Muscle layer of duodenum (tissue), 2 donors: ENCODE data around the gene PLD2.

Source experiments
- H3K27ac ChIP-seq: one replicate; pipeline ENCODE4 v1.7.0; 2013; ENCODE audit warnings: mild to moderate bottlenecking, low read length
- H3K27me3 ChIP-seq: one replicate; pipeline ENCODE4 v1.7.0; 2013; ENCODE audit warnings: low read depth, mild to moderate bottlenecking, control low read depth, low read length
- H3K36me3 ChIP-seq, 2 donors: one replicate each; pipeline ENCODE4 v1.7.0; 2013; ENCODE audit warnings: low read length in 2 of 2, control low read depth in 1 of 2, mild to moderate bottlenecking in 1 of 2; ENCODE audit not compliant: insufficient read depth in 2 of 2, control insufficient read depth in 1 of 2
- H3K4me1 ChIP-seq, 2 donors: one replicate each; pipeline ENCODE4 v1.7.0; 2013; ENCODE audit warnings: low read length in 2 of 2, mild to moderate bottlenecking in 2 of 2, control low read depth in 1 of 2, moderate library complexity in 1 of 2; ENCODE audit not compliant: insufficient read depth in 2 of 2, control insufficient read depth in 1 of 2
- H3K4me3 ChIP-seq, 2 donors: one replicate each; pipeline ENCODE4 v1.7.0; 2013; ENCODE audit warnings: low read length in 2 of 2, low read depth in 1 of 2, mild to moderate bottlenecking in 1 of 2
- H3K9me3 ChIP-seq, 2 donors: one replicate each; pipeline ENCODE4 v1.7.0; 2013; ENCODE audit warnings: low read length in 2 of 2, control low read depth in 1 of 2, mild to moderate bottlenecking in 1 of 2; ENCODE audit not compliant: control insufficient read depth in 1 of 2
- donor health status: healthy.

The PLD2 gene

DNA sequence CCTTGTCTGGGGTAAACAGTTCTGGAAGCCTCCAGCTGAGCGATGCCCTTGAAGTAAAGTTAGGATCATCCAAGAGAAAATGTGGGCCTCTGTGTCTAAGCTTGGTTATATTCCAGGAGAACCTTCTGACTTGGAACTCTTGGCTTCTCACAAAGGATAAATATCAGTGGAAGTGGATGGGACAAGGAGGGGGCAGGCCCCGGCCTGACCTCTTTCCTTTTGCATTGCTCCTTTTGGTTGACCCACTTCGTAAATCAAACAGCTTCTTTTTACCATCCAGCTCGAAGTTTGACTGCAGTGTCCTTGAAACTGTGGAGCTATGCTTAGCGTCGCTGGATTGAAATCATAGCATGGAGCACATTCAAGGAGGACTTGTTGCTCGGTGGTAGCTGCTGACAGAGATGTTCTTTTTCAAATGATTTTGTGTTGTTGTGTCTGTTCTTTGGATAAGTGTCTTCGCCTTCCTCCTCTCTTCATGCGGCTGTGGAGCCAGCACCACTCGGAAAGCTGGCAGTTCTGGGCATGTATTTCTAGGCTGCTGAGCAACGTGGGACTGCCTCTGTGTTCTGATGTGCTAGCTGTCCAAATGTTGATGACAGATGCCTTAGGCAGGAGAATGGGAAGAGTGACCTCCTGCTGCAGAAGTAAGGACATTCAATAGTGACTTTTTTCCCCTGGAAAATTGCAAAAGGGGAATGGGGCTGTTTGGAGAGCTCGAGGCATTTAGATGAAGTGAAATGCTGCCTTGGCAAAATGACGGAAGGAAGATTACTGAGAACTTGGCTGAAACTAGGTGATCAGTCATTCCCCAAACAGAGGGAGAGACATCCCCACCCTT is 30.7 kb downstream of the PLD2 start:
- Histone ChIP-seq H3K4me1 (peaks cover 24 to 37% of the 10 kb centered on the region in 2 donors), H3K27me3 (no peaks in the 10 kb centered on the region), H3K4me3 (no peak overlapping the region), H3K9me3 (no peaks in the 10 kb centered on the region), H3K36me3 (no peaks in the 10 kb centered on the region), H3K27ac (no peak overlapping the region)

DNA sequence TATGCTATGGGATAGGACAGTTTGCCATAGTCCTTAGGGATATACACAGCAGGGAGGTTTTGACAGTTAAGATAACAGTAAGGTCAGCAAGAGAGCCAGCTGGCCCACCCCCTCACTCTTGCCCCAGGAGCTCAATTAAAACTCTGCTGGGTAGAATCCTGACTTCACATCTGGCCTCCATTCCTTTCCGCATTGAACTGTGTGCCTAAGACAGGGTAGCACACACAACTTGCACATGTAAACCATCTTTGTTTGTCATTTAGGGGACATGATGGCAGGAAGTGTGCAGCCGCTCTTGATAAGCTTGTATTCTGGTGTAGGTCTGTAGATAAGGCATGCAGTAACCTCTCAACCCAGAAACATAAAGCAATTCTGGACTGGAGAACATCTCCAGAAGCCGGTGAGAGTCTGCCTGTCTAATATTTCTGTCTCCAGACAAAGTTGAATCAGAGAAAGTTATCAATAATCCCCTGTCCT is 31.4 kb downstream of the PLD2 start:
- Histone ChIP-seq H3K4me1 (peaks cover 24 to 37% of the 10 kb centered on the region in 2 donors), H3K9me3 (no peaks in the 10 kb centered on the region), H3K27me3 (no peaks in the 10 kb centered on the region), H3K36me3 (no peaks in the 10 kb centered on the region), H3K27ac (no peak overlapping the region), H3K4me3 (no peak overlapping the region)

DNA sequence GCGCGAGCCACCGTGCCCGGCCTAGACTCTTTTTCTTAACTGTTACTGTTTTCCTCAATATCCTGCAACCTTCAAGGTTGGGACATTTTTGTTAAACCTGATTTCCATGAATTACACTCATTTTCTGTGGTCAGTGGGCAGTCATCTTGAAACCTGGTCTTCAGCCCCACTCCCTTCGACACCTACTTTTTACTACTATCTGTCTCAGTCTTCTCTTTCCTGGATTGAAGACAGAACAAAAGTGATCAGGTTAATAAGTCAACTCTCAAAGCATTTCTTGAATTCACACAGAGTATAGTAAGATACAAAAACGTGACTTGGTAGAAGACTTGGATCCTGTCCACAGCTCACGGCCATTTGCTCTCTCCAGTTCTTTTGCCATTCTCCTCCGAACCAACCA is 32.3 kb downstream of the PLD2 start:
- no peaks in the 10 kb centered on the region for H3K27me3 ChIP-seq

GRCh38 chr17:4839965-4840892 is 33.3 kb downstream of the PLD2 start:
- H3K27me3 ChIP-seq: no peaks in the 10 kb centered on the region
- no peaks in the 10 kb centered on the region for H3K9me3 ChIP-seq
- H3K4me1 ChIP-seq: peaks cover 13 to 24% of the 10 kb centered on the region in 2 donors
- no peak overlapping the region for H3K4me3 ChIP-seq
- H3K27ac ChIP-seq: no peak overlapping the region
- H3K36me3 ChIP-seq: no peaks in the 10 kb centered on the region

More for the DNA sequence above, 32.3 kb downstream of the PLD2 start:
- no peaks in the 10 kb centered on the region for H3K36me3 ChIP-seq
- no peaks in the 10 kb centered on the region for H3K9me3 ChIP-seq
- peaks cover 20 to 34% of the 10 kb centered on the region in 2 donors for H3K4me1 ChIP-seq
- no peak overlapping the region for H3K27ac ChIP-seq
- no peak overlapping the region for H3K4me3 ChIP-seq

- Histone ChIP-seq H3K9me3 (no peaks in the 10 kb centered on the region), H3K4me3 (no peak overlapping the region), H3K27me3 (no peaks in the 10 kb centered on the region), H3K27ac (no peak overlapping the region), H3K36me3 (no peaks in the 10 kb centered on the region), H3K4me1 (peaks cover 8 to 19% of the 10 kb centered on the region in 2 donors)
These were observed 33.9 kb downstream of the PLD2 start for GRCh38 chr17:4840893-4841242.

GRCh38 chr17:4842376-4842775 is 35.4 kb downstream of the PLD2 start:
- Histone ChIP-seq H3K27ac (no peak overlapping the region), H3K36me3 (peaks cover 0 to 2% of the 10 kb centered on the region in 2 donors), H3K4me1 (peaks cover 7 to 14% of the 10 kb centered on the region in 2 donors), H3K9me3 (no peaks in the 10 kb centered on the region), H3K4me3 (no peak overlapping the region), H3K27me3 (no peaks in the 10 kb centered on the region)

GRCh38 chr17:4843321-4844000 is 36.5 kb downstream of the PLD2 start:
- H3K9me3 ChIP-seq: no peaks in the 10 kb centered on the region
- no peaks in the 10 kb centered on the region for H3K27me3 ChIP-seq
- H3K4me1 ChIP-seq: peaks cover 3 to 6% of the 10 kb centered on the region in 2 donors
- H3K27ac ChIP-seq: no peak overlapping the region
- H3K4me3 ChIP-seq: no peak overlapping the region
- peaks cover 0 to 2% of the 10 kb centered on the region in 2 donors for H3K36me3 ChIP-seq

DNA sequence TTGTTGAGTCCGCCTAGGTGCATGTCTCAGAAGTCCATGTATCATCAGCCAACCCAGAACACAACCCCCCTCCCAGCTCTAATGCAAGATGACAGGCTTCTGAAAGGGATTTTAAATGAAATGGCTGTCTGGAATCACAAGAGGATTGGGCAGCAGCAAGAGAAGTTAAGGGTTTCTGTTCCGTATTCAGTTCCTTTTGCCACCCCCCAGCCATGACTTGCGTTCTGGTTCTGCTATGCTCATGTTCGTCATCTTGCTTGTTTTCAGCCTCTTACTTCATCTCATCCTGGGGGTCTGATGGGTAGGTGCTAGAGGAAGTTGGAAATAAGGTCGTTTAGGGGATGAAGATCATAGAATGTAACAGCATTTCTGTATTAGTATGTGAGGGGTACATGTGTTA is 38.2 kb downstream of the PLD2 start:
- no peak overlapping the region for H3K27ac ChIP-seq
- peaks cover 0 to 3% of the 10 kb centered on the region in 2 donors for H3K4me1 ChIP-seq
- H3K36me3 ChIP-seq: peaks cover 0 to 2% of the 10 kb centered on the region in 2 donors
- no peaks in the 10 kb centered on the region for H3K9me3 ChIP-seq
- no peaks in the 10 kb centered on the region for H3K27me3 ChIP-seq
- H3K4me3 ChIP-seq: no peak overlapping the region

- Histone ChIP-seq H3K36me3 (peaks cover 0 to 2% of the 10 kb centered on the region in 2 donors), H3K4me3 (no peak overlapping the region), H3K4me1 (no peaks in the 10 kb centered on the region), H3K9me3 (no peaks in the 10 kb centered on the region), H3K27ac (no peak overlapping the region), H3K27me3 (no peaks in the 10 kb centered on the region)
These were observed 39.9 kb downstream of the PLD2 start for GRCh38 chr17:4846635-4847390.

GRCh38 chr17:4849011-4849536 is 42.1 kb downstream of the PLD2 start:
- Histone ChIP-seq H3K27ac (no peak overlapping the region), H3K4me3 (no peak overlapping the region), H3K27me3 (no peaks in the 10 kb centered on the region), H3K36me3 (peaks cover 0 to 2% of the 10 kb centered on the region in 2 donors), H3K9me3 (no peaks in the 10 kb centered on the region), H3K4me1 (peaks cover 0 to 7% of the 10 kb centered on the region in 2 donors)
